Measurements from ENCODE around the gene LPP.

DNA sequence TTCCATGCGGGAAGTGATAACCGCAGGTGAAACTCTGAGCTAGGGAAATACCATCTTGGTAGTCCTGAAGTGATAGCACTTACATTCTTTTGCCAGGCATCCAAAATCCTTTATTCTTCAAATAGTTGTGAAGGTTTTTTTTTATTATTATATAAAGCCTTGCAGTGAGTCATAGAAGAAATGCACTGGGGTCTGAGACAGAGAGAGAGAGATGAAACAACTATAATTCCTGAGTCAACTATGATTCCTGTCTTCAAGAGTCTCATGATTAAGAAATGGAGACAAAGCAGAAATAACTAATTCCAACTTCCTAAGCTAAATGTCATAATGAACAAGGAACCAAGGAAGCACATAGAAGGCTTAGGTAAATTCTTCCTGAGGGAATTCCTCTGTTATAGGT is 495.6 kb downstream of the LPP start:
- TF ChIP-seq, protein P1, sequence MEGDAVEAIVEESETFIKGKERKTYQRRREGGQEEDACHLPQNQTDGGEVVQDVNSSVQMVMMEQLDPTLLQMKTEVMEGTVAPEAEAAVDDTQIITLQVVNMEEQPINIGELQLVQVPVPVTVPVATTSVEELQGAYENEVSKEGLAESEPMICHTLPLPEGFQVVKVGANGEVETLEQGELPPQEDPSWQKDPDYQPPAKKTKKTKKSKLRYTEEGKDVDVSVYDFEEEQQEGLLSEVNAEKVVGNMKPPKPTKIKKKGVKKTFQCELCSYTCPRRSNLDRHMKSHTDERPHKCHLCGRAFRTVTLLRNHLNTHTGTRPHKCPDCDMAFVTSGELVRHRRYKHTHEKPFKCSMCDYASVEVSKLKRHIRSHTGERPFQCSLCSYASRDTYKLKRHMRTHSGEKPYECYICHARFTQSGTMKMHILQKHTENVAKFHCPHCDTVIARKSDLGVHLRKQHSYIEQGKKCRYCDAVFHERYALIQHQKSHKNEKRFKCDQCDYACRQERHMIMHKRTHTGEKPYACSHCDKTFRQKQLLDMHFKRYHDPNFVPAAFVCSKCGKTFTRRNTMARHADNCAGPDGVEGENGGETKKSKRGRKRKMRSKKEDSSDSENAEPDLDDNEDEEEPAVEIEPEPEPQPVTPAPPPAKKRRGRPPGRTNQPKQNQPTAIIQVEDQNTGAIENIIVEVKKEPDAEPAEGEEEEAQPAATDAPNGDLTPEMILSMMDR (IDR thresholded peaks at IDR 0.05), result no peak
- TF ChIP-seq POLR2A (IDR thresholded peaks at IDR 0.05), result no peak

Measured in Peyer's patch (tissue), 4 donors.